Skeletal muscle satellite cell (primary cell): ENCODE results near the gene TOX2.

ENCODE experiments used
- H3K27me3 ChIP-seq: 2 replicates; pipeline ENCODE4 v1.7.0; 2013; ENCODE audit warnings: low read length; ENCODE audit not compliant: control insufficient read depth, insufficient read depth
- H3K36me3 ChIP-seq: 2 replicates; pipeline ENCODE4 v1.7.0; 2013; ENCODE audit warnings: mild to moderate bottlenecking, control low read depth, low read length; ENCODE audit not compliant: insufficient read depth
- H3K4me1 ChIP-seq: 2 replicates; pipeline ENCODE4 v1.7.0; 2013; ENCODE audit warnings: low read length; ENCODE audit not compliant: control insufficient read depth, insufficient read depth
- H3K4me2 ChIP-seq: 2 replicates; pipeline ENCODE4 v1.7.0; 2013; ENCODE audit warnings: mild to moderate bottlenecking, low read length
- H3K4me3 ChIP-seq: 2 replicates; pipeline ENCODE4 v1.7.0; 2013; ENCODE audit warnings: low read length
- H3K9ac ChIP-seq: 2 replicates; pipeline ENCODE4 v1.7.0; 2013; ENCODE audit warnings: mild to moderate bottlenecking, low read depth, low read length, moderate library complexity
- H3K9me3 ChIP-seq: replicated peaks from 2 replicates; pipeline ENCODE4 v1.7.0; 2013; ENCODE audit warnings: mild to moderate bottlenecking, control low read depth, low read length

The TOX2 gene

GRCh38 chr20:43974695-43975094, 60.0 kb downstream of the TOX2 start:
- H3K4me1 ChIP-seq: peaks cover 11% of the 10 kb centered on the region
- peaks cover 44% of the 10 kb centered on the region for H3K27me3 ChIP-seq
- H3K36me3 ChIP-seq: no peaks in the 10 kb centered on the region
- no peak overlapping the region for H3K9ac ChIP-seq
- H3K9me3 ChIP-seq: no peaks in the 10 kb centered on the region
- H3K4me3 ChIP-seq: no peak overlapping the region
- no peak overlapping the region for H3K4me2 ChIP-seq

GRCh38 chr20:43975096-43975768, 60.6 kb downstream of the TOX2 start:
- Histone ChIP-seq H3K4me2 (no peak overlapping the region), H3K9me3 (no peaks in the 10 kb centered on the region), H3K27me3 (peaks cover 40% of the 10 kb centered on the region), H3K36me3 (no peaks in the 10 kb centered on the region), H3K9ac (no peak overlapping the region), H3K4me1 (peaks cover 11% of the 10 kb centered on the region), H3K4me3 (no peak overlapping the region)

GRCh38 chr20:43976547-43976946, 61.9 kb downstream of the TOX2 start:
- H3K9me3 ChIP-seq: no peaks in the 10 kb centered on the region
- H3K4me1 ChIP-seq: peaks cover 11% of the 10 kb centered on the region
- H3K4me2 ChIP-seq: no peak overlapping the region
- no peaks in the 10 kb centered on the region for H3K36me3 ChIP-seq
- H3K4me3 ChIP-seq: no peak overlapping the region
- no peak overlapping the region for H3K9ac ChIP-seq
- peaks cover 34% of the 10 kb centered on the region for H3K27me3 ChIP-seq

- no peak overlapping the region for H3K4me3 ChIP-seq
- H3K4me1 ChIP-seq: peaks cover 11% of the 10 kb centered on the region
- no peak overlapping the region for H3K9ac ChIP-seq
- no peak overlapping the region for H3K4me2 ChIP-seq
- H3K27me3 ChIP-seq: peaks cover 34% of the 10 kb centered on the region
- H3K36me3 ChIP-seq: no peaks in the 10 kb centered on the region
- no peaks in the 10 kb centered on the region for H3K9me3 ChIP-seq
These were observed 62.6 kb downstream of the TOX2 start for GRCh38 chr20:43977252-43977651.

GRCh38 chr20:43977962-43978361, 63.3 kb downstream of the TOX2 start:
- H3K4me3 ChIP-seq: no peak overlapping the region
- no peaks in the 10 kb centered on the region for H3K36me3 ChIP-seq
- H3K9me3 ChIP-seq: no peaks in the 10 kb centered on the region
- peaks cover 28% of the 10 kb centered on the region for H3K27me3 ChIP-seq
- H3K4me2 ChIP-seq: no peak overlapping the region
- peaks cover 11% of the 10 kb centered on the region for H3K4me1 ChIP-seq
- H3K9ac ChIP-seq: no peak overlapping the region

GRCh38 chr20:43979576-43980105, 65.0 kb downstream of the TOX2 start:
- H3K9ac ChIP-seq: no peak overlapping the region
- H3K4me3 ChIP-seq: no peak overlapping the region
- H3K9me3 ChIP-seq: no peaks in the 10 kb centered on the region
- no peaks in the 10 kb centered on the region for H3K36me3 ChIP-seq
- peaks cover 24% of the 10 kb centered on the region for H3K27me3 ChIP-seq
- no peak overlapping the region for H3K4me2 ChIP-seq
- H3K4me1 ChIP-seq: peaks cover 10% of the 10 kb centered on the region

GRCh38 chr20:43981540-43981939, 66.9 kb downstream of the TOX2 start:
- H3K27me3 ChIP-seq: peaks cover 32% of the 10 kb centered on the region
- H3K9me3 ChIP-seq: no peaks in the 10 kb centered on the region
- no peak overlapping the region for H3K4me2 ChIP-seq
- no peaks in the 10 kb centered on the region for H3K4me1 ChIP-seq
- H3K36me3 ChIP-seq: no peaks in the 10 kb centered on the region
- H3K4me3 ChIP-seq: no peak overlapping the region
- no peak overlapping the region for H3K9ac ChIP-seq

GRCh38 chr20:43982016-43982415, 67.4 kb downstream of the TOX2 start:
- H3K36me3 ChIP-seq: no peaks in the 10 kb centered on the region

GRCh38 chr20:43982886-43983285, 68.2 kb downstream of the TOX2 start:
- Histone ChIP-seq H3K4me2 (no peak overlapping the region), H3K4me1 (no peaks in the 10 kb centered on the region)

More at GRCh38 chr20:43982016-43982415, 67.4 kb downstream of the TOX2 start:
- H3K9ac ChIP-seq: no peak overlapping the region
- no peak overlapping the region for H3K4me3 ChIP-seq
- H3K27me3 ChIP-seq: peaks cover 35% of the 10 kb centered on the region
- H3K9me3 ChIP-seq: no peaks in the 10 kb centered on the region
- no peak overlapping the region for H3K4me2 ChIP-seq
- H3K4me1 ChIP-seq: no peaks in the 10 kb centered on the region

GRCh38 chr20:43983359-43983758, 68.7 kb downstream of the TOX2 start:
- Histone ChIP-seq H3K27me3 (peaks cover 41% of the 10 kb centered on the region), H3K9ac (no peak overlapping the region), H3K36me3 (no peaks in the 10 kb centered on the region), H3K9me3 (no peaks in the 10 kb centered on the region), H3K4me3 (no peak overlapping the region), H3K4me1 (no peaks in the 10 kb centered on the region), H3K4me2 (no peak overlapping the region)

More at GRCh38 chr20:43982886-43983285, 68.2 kb downstream of the TOX2 start:
- Histone ChIP-seq H3K27me3 (peaks cover 42% of the 10 kb centered on the region), H3K4me3 (no peak overlapping the region), H3K9me3 (no peaks in the 10 kb centered on the region), H3K36me3 (no peaks in the 10 kb centered on the region), H3K9ac (no peak overlapping the region)

GRCh38 chr20:43983904-43984361, 69.3 kb downstream of the TOX2 start:
- Histone ChIP-seq H3K4me2 (no peak overlapping the region), H3K4me1 (no peaks in the 10 kb centered on the region), H3K27me3 (peaks cover 40% of the 10 kb centered on the region), H3K9ac (no peak overlapping the region), H3K4me3 (no peak overlapping the region), H3K36me3 (no peaks in the 10 kb centered on the region), H3K9me3 (no peaks in the 10 kb centered on the region)

GRCh38 chr20:43984587-43984986, 69.9 kb downstream of the TOX2 start:
- H3K9ac ChIP-seq: no peak overlapping the region

More at GRCh38 chr20:43984587-43984986, 69.9 kb downstream of the TOX2 start:
- Histone ChIP-seq H3K4me1 (no peaks in the 10 kb centered on the region), H3K27me3 (peaks cover 37% of the 10 kb centered on the region), H3K36me3 (no peaks in the 10 kb centered on the region), H3K4me3 (no peak overlapping the region), H3K4me2 (no peak overlapping the region), H3K9me3 (no peaks in the 10 kb centered on the region)
